LNCAP (cell line): Measurements from ENCODE around the gene BICC1.

Experiments used
- TF ChIP-seq, protein P1 (sequence below): fragments of 450-650 bp; IDR thresholded peaks from 2 replicates; pipeline ENCODE4 v1.5.1; 2017; ENCODE audit warnings: mild to moderate bottlenecking

BICC1 gene, protein sequence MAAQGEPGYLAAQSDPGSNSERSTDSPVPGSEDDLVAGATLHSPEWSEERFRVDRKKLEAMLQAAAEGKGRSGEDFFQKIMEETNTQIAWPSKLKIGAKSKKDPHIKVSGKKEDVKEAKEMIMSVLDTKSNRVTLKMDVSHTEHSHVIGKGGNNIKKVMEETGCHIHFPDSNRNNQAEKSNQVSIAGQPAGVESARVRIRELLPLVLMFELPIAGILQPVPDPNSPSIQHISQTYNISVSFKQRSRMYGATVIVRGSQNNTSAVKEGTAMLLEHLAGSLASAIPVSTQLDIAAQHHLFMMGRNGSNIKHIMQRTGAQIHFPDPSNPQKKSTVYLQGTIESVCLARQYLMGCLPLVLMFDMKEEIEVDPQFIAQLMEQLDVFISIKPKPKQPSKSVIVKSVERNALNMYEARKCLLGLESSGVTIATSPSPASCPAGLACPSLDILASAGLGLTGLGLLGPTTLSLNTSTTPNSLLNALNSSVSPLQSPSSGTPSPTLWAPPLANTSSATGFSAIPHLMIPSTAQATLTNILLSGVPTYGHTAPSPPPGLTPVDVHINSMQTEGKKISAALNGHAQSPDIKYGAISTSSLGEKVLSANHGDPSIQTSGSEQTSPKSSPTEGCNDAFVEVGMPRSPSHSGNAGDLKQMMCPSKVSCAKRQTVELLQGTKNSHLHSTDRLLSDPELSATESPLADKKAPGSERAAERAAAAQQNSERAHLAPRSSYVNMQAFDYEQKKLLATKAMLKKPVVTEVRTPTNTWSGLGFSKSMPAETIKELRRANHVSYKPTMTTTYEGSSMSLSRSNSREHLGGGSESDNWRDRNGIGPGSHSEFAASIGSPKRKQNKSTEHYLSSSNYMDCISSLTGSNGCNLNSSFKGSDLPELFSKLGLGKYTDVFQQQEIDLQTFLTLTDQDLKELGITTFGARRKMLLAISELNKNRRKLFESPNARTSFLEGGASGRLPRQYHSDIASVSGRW

DNA sequence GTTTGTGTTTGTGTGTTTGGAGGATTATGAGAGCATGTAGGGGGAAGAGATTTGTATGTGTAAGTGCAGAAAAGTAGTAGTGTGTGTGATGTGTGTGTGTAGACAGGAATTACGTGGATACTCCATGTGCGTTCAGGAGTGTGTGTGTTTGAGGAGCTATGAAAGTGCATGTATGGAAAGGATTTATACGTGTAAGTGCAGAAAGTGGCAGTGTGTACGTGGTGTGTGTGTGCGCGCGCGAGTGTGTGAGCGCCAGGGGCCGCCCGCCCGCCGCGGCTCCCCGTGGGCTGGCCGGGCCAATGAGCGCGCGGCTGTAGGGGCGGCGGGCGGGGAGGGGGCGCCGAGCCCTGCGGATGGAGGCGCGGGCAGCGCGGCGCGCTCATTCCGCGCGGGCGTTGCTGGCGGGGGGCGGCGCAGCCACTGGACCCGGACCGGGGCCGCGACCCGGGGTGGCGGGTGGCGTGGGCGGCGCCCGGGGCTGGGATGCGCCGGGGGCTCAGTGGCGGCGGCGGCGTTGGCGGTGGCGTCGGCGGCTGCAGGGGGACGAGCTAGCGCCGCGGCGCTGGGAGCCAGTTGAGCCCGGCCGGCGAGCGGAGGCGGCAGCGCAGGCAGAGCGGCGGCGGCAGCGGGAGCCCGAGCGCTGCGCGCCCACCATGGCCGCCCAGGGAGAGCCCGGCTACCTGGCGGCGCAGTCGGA is at the start of gene BICC1:
Gene BICC1 (plus strand): TSS at position 382 of the 697 bp plus-strand sequence. CDS start 272 bp downstream, at position 654.
- TF ChIP-seq, protein P1, sequence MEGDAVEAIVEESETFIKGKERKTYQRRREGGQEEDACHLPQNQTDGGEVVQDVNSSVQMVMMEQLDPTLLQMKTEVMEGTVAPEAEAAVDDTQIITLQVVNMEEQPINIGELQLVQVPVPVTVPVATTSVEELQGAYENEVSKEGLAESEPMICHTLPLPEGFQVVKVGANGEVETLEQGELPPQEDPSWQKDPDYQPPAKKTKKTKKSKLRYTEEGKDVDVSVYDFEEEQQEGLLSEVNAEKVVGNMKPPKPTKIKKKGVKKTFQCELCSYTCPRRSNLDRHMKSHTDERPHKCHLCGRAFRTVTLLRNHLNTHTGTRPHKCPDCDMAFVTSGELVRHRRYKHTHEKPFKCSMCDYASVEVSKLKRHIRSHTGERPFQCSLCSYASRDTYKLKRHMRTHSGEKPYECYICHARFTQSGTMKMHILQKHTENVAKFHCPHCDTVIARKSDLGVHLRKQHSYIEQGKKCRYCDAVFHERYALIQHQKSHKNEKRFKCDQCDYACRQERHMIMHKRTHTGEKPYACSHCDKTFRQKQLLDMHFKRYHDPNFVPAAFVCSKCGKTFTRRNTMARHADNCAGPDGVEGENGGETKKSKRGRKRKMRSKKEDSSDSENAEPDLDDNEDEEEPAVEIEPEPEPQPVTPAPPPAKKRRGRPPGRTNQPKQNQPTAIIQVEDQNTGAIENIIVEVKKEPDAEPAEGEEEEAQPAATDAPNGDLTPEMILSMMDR: no peak

DNA sequence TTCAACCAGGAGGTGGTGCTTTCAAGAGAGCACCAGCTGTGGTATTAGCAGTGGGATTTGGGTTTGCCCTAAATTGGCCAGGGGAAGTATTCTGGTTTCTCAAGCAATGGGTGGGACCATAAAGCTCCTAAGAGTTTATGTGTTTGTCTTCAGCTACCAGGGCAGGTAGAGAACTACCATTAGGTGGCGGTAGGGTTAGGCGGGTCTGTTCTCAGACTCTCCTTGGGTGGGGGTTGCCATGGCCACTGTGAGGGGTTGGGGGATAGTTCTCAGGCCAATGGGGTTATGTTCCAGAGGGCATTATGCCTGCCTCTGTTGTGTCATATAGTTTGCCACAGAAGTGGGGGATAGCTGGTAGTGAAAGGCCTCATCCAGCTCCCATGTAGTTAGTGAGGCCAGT is 47.7 kb upstream of the BICC1 start:
- TF ChIP-seq, protein P1: no peak

DNA sequence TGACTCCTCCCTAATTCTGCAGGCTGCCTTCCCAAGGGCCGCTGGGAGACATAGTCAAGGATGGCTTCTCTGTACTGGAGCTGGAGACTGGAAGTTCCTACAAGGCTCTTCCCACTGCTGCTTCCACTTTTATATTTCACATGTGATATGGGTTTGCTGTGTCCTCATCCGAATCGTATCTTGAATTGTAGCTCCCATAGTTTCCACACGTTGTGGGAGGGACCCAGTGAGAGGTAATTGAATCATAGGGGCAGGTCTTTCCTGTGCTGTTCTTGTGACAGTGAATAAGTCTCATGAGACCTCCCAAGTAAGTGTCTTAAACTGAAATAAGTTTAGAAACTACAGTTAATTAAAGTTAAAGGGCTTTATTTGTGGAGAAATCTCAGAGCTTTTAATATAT is 47.0 kb upstream of the BICC1 start:
- TF ChIP-seq, protein P1: no peak

DNA sequence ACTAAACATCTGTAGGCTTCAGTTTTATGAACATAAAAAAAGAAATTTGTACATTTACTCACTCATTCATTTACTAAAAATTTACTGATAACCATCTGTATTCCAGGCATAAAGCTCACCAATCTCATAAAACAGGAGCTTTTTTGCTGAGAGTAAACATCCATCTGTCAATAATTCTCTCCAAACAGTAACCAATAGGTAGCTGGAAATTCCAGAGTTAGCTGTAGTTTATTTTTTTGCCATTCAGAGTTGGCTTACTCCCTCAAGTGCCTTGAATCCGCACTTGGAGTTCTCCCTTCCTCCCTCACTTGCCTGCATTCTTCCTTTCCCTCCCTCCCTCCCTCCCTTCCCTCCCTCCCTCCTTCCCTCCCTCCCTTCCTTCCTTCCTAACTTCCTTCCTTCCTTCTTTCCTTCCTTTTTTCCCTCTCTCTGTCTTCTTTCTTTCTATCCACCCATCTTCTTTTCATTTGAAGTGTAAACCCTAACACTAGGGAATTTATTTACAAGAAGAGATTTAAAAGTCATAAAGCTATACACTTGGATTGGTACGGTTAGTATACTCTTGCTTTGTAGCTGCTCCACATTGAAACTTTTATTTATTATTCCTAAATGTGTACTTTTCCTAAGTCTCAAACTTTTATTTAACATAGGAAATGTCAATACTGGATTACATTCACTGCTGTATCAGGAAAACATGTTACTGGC is 44.6 kb upstream of the BICC1 start:
- TF ChIP-seq, protein P1: no peak

DNA sequence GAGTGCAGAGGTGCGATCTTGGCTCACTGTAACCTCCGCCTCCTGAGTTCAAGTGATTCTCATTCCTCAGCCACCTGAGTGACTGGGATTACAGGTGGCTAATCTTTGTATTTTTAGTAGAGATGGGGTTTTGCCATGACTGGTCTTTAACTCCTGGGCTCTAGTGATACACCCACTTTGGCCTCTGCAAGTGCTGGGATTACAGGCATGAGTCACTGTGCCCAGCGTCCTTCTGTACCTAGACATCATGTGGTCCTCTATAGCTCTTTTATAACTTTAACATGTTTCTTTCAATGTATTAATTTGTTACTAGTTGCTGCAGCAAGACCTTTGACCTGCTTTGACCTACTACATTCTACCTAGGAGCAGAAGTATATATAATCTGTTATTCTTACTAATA is 38.7 kb upstream of the BICC1 start:
- TF ChIP-seq, protein P1: no peak

DNA sequence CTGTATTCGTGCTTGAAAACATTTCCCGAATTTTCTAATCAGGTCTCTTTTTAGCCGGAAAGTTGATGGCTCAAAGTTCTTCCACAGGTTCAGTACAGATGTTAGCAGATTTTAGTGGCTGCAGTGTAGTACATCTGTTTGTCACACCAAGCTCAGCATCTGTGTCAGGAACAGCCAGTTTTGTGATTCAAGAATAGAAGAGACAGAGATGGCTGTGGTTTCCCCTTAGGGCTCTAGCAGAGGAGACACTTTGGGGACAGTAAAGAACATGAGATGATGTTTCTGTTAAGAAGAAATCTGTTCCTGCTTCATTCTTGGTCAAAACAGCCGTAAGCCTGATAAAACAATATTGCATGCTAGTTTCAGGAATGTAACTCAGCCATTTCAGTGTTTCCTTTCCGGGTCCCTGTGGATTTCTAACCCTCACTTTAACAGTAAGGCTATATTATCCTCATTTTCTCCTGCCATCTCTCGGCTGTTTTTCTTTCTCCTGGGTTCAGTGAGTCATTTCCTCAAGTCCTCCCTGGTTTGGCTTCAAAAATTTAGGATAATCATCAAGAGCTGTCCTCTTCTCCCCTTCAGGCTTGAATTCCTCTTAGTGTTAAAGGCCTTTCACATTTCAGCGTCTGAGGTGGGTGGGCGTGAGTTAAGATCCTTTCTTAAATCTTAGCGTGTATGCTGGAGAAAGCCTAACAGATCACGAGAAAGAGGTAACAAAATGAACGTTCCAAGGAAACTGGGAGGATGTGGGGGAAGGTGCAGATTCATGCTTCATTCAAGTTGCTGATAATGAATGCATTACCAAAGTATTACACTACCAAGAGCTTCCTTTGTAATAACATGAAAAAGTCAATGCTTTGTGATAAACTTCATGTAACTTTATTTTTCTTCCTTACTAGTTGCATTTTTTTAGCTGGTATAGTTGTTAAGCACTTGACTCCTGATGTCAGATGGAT is 37.1 kb upstream of the BICC1 start:
- TF ChIP-seq, protein P1: no peak
